ENCODE data around the gene IRF5. TPM values are rescaled to one million over a fixed set of nuclear protein-coding genes. Genes with fewer than 3 reads are reported as not detected.
"Not testable (repeated sequence)": the region's sequence is repeated elsewhere in the genome, so short reads cannot be mapped to it uniquely, and the experiment has no call there.

The IRF5 gene
- total RNA-seq, 1 donor from 2014 or later = 1.8 TPM

DNA sequence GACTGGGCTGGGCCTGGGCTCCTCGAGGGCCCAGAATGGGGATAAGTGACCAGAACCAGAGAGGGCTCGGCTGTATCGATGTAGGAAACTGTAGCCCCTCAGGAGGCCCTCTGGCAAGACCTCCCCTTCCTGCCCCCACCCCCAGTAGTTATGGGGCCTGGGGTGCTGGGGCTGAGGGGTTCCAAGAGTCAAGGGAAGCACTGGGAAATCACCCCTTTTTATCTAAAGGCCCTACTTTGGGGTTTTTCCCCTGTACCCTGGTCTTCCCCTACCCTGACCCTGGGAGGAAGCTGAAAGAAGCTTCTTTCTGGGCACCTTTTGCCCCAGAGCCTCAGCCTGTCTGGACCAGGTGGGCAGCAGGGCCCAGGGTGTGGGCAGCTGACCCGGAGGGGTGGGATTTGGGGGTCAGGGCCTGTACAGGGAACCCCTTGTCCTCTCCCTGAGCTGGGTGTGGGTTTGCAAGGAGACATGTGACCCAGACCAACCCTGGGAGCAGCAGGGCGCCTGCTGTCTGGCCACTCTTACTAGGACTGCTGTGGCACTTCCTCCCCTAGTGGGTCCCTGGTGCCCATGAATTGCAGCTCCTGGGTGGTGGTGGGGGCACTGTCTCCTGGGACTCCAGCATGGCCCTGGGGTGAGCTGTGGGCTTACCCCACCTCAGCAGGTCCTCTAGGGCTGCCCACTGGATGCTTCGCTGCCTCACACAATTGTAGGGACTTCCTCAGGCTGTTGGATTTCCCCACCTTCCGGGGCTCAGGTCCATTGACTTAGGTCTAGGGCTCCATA lies 1.5 kb downstream of the IRF5 start:
- Mint-ChIP-seq H3K4me3 (peak overlapping the region; percentile 34), H3K27me3 (peaks cover 53% of the 10 kb centered on the region), H3K36me3 (no peaks in the 10 kb centered on the region), H3K27ac (no peak overlapping the region), H3K9me3 (no peaks in the 10 kb centered on the region), H3K4me1 (ENCODE audit: unreplicated experiment) (peaks cover 10% of the 10 kb centered on the region)
- DNase-seq (ENCODE audit: extremely low spot score, unreplicated experiment) = no peak
- TF ChIP-seq, protein P1, sequence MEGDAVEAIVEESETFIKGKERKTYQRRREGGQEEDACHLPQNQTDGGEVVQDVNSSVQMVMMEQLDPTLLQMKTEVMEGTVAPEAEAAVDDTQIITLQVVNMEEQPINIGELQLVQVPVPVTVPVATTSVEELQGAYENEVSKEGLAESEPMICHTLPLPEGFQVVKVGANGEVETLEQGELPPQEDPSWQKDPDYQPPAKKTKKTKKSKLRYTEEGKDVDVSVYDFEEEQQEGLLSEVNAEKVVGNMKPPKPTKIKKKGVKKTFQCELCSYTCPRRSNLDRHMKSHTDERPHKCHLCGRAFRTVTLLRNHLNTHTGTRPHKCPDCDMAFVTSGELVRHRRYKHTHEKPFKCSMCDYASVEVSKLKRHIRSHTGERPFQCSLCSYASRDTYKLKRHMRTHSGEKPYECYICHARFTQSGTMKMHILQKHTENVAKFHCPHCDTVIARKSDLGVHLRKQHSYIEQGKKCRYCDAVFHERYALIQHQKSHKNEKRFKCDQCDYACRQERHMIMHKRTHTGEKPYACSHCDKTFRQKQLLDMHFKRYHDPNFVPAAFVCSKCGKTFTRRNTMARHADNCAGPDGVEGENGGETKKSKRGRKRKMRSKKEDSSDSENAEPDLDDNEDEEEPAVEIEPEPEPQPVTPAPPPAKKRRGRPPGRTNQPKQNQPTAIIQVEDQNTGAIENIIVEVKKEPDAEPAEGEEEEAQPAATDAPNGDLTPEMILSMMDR (conservative IDR thresholded peaks at IDR 0.05) = no peak

DNA sequence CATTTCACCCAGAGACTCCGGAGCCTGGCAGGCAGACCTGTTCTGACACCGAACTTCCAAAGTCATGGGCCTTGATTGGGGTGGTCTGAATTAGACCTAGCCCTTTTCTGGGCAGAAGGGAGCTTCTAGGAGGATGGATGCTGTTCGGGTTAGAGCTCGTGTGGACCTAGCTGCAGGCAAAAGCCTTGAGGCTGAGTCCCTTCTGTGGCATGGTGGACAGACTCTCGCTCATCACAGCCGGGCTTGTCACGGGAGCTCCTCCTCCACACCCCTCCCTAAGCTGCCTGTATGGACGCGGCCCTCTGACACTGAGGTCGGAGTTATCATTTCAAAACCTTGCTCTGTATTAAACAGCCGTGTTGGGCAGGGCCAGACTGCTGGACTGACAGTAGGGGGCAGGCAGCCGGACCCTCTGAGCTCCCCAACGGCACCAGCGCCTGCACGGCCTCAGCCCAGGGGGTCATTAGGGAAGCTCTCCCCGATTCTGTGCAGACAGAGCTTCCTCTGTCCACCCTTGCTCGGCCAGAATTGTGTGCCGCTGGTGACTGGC lies 2.2 kb downstream of the IRF5 start:
- H3K9me3 Mint-ChIP-seq = no peaks in the 10 kb centered on the region
- TF ChIP-seq, protein P1 (conservative IDR thresholded peaks at IDR 0.05) = no peak
- H3K4me1 Mint-ChIP-seq (ENCODE audit: unreplicated experiment) = peaks cover 10% of the 10 kb centered on the region
- no peak overlapping the region for H3K27ac Mint-ChIP-seq
- H3K4me3 Mint-ChIP-seq = peak overlapping the region; percentile 34
- peaks cover 54% of the 10 kb centered on the region for H3K27me3 Mint-ChIP-seq
- H3K36me3 Mint-ChIP-seq = no peaks in the 10 kb centered on the region
- no peak for DNase-seq (ENCODE audit: extremely low spot score, unreplicated experiment)

DNA sequence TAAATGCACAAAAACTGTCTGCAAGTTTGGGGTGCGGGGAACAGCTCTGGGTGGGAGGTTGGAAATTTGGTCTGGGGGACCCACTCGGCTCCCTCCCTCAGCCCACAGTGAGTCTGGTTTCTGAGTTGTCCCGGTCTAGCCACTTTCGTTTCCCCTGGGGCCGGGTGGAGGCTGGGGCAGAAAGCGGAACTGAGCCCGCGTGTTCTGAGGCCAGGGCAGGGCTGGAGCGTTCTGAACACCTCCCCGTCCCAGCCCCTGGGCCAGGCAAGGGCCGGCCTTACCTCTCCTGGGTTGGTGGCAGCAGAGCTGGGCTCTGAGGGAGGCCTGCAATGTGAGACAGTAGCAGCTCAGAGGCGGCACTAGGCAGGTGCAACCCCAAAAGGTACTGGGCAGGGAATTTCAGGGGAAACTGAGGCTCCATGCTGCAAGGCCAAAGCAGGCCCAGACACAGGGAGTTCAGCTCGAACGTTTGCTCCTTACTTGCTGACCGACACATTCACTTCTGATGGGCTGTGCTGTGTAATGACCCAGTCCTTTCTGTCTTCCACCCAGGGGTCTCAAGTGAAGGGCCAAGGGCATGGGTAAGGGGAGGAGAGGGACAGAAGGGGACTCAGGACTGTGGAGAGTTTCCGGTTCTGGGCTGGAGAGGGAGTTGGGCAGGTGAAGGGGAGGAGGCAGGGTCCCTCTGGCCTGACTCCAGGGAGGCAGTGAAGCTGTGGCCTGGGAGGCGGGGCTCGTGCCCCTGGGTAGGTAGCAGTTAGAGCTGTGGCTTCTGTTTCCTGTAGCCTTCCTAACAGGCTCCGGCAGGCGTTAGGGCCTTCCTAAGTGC lies 3.0 kb downstream of the IRF5 start:
- Mint-ChIP-seq H3K4me3 (peak overlapping the region; percentile 22), H3K4me1 (ENCODE audit: unreplicated experiment) (peaks cover 10% of the 10 kb centered on the region)
- TF ChIP-seq, protein P1 (conservative IDR thresholded peaks at IDR 0.05) = no peak

DNA sequence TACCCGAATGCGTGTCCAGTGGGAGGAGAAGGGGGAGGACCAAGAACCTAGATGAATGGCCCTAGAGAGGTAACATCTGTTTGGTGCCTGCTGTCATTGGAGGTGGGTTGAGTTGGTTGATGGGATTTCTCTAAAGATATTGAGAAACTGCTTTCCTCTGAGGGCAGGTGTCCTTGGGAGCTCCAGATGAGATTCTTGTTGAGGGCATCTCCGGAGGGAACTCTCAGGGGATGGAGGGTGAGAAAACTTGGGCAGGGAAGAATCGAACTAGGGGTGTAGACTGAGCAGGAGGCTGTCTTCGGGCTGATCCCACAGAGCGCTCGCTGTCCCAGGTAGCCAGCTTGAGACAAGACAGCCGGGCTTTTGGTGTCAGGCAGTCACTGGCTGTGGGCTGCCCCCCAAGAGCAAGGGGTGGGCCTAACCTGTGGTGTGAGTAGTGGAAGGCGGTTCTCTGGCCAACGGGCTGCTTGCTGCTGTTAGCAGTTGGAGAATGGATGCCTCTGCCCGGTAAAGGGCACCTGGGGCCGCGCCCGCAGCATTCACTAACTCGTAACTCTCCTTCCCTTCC lies 3.7 kb downstream of the IRF5 start:
- DNase-seq (ENCODE audit: extremely low spot score, unreplicated experiment) = no peak
- H3K9me3 Mint-ChIP-seq = no peaks in the 10 kb centered on the region
- peaks cover 41% of the 10 kb centered on the region for H3K27me3 Mint-ChIP-seq
- no peaks in the 10 kb centered on the region for H3K36me3 Mint-ChIP-seq
- no peak overlapping the region for H3K4me3 Mint-ChIP-seq
- H3K27ac Mint-ChIP-seq = no peak overlapping the region
- peaks cover 10% of the 10 kb centered on the region for H3K4me1 Mint-ChIP-seq (ENCODE audit: unreplicated experiment)
- TF ChIP-seq, protein P1 (conservative IDR thresholded peaks at IDR 0.05) = no peak

More for the DNA sequence above, 3.0 kb downstream of the IRF5 start:
- H3K27me3 Mint-ChIP-seq = peaks cover 48% of the 10 kb centered on the region
- no peaks in the 10 kb centered on the region for H3K36me3 Mint-ChIP-seq
- no peak for DNase-seq (ENCODE audit: extremely low spot score, unreplicated experiment)
- H3K9me3 Mint-ChIP-seq = no peaks in the 10 kb centered on the region
- no peak overlapping the region for H3K27ac Mint-ChIP-seq

DNA sequence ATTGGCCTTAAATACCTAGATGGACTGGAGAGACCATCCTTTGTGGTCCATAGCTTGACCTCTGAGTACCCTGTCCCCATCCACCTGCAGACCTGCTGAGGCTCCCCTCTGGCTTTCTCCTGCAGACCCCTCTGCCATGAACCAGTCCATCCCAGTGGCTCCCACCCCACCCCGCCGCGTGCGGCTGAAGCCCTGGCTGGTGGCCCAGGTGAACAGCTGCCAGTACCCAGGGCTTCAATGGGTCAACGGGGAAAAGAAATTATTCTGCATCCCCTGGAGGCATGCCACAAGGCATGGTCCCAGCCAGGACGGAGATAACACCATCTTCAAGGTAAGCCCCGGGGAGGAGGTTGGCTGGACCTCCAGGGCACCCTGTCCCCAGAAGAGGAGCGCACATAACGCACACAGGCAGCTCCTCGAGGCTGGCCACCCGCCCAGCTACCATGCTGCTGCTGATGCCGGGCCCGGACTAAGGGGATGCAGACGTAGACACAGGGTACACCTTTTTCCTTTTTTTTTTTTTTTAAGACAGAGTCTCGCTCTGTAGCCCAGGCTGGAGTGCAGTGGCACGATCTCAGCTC lies 4.3 kb downstream of the IRF5 start:
- no peak overlapping the region for H3K27ac Mint-ChIP-seq
- TF ChIP-seq, protein P1 (conservative IDR thresholded peaks at IDR 0.05) = no peak
- H3K4me1 Mint-ChIP-seq (ENCODE audit: unreplicated experiment) = peaks cover 7% of the 10 kb centered on the region
- no peaks in the 10 kb centered on the region for H3K36me3 Mint-ChIP-seq
- no peak for DNase-seq (ENCODE audit: extremely low spot score, unreplicated experiment)
- H3K9me3 Mint-ChIP-seq = no peaks in the 10 kb centered on the region
- peaks cover 36% of the 10 kb centered on the region for H3K27me3 Mint-ChIP-seq
- H3K4me3 Mint-ChIP-seq = no peak overlapping the region

DNA sequence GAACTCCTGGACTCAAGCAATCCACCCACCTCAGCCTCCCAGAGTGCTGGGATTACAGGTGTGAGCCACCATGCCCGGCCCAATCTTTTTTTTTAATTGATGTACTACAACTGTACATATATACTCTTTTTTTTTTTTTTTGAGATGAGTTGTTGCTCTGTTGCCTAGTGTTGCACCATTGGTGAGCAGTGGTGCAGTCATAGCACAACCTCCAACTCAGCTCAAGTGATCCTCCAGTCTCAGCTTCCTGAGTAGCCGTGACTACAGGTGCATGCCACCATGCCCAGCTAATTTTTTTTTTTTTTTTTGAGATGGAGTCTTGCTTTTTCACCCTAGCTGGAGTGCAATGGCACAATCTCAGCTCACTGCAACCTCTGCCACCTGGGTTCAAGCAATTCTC lies 5.5 kb downstream of the IRF5 start:
- H3K4me3 Mint-ChIP-seq; H3K36me3 Mint-ChIP-seq; DNase-seq (ENCODE audit: extremely low spot score, unreplicated experiment); H3K9me3 Mint-ChIP-seq; H3K27ac Mint-ChIP-seq; H3K4me1 Mint-ChIP-seq (ENCODE audit: unreplicated experiment): not testable (repeated sequence)
- peaks cover 30% of the 10 kb centered on the region for H3K27me3 Mint-ChIP-seq

Data from type B pancreatic cell (in vitro differentiated cells).